ENCODE measurements around the gene GAS7.

GAS7 gene

DNA sequence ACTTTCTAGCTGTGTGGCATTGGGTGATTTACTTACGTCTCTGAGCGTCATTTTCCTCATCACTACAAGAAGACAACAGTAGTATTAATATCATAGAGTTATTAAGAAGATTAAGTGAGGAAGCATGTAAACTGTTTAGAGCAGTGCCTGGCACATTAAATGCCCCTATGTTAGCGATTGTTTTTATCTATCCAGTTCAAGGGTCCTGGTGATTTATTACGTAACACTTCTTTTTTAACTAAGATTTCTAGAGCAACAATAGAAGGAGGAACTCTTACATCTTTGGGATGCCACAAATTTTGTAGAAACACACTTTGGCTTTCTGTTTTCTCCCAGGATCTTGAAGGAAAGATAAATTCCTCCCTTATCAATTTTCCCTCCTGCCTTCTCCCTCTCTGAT is 3.3 kb upstream of the GAS7 start:
- no peak for DNase-seq

DNA sequence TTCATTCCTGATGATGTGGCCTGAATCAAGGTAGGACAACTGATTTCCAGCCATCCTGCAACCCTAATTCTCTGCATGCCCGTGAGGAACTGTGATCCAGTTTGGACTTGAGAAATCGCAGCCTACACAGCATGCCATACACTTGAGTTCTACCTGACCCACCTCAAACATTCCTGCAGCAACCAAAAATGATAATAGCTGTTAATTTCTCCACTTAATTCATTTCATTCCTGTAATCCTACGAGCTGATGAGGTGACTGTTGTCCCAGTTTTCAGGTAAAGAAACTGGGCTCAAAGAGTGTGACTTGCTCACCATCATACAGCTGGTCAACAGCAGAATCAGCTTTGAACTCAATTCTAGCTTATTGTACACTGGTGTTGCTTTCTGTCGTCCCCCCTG is 2.2 kb upstream of the GAS7 start:
- no peak for DNase-seq

DNA sequence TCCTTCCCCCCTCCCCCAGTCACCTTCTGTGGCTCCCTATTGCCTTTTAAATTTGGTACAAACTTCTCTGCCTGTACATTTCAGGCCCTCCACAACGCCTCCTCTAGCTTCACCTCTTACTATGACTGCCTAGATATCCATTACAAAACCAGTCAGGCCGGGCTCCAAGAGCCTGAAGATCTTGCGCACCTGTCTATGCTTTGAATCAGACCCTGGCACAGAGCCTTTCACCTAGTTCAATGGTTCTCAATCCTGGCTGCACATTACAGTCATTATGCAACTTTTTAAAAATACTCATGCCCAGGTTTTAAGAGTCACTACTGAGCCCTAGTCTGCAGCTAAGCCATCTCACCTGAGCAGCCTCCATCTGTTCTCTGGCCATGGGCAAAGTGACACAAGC is 1.6 kb upstream of the GAS7 start:
- no peak for DNase-seq

DNA sequence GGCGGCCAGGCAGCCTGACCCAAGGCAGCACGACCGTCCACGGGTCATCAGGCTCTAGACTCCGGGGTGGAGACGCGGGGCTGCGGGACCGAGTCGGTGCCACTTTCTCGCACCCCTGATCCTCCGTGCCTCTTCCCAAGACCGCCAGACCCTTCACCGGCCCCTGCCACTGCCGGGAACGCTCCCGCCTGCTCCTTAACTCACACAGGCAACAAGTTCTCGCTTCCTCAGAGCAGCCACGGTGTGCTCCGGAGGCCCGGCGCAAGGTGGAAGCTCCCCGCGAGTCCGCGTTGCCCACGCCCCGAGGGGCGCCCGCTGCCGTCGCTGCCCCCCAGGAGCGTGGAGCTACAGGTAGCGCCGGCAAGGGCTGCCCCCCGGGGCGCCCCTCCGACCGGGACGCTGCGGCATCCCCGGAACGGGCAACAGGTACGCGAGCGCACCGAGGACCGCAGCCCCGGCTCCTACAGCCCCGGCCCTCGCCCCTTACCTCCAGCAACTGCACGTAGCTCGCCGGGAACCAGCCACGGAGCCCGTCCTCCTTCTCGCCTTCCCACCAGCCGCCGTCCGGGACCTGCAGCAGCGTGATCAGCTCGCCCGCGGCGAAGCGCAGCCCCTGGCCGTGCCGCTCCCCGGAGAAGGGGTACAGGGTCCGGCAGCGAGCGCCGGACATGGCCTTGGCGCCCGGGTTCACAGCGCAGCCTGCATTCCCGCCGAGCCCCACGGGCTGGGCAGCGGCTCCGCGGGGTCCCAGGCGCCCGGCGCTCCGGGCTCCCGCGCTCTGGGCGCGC is 491 bp downstream of the GAS7 start:
- DNase-seq = peak in 3 of 56 donors; percentile 32 to 33 (median 32)

DNA sequence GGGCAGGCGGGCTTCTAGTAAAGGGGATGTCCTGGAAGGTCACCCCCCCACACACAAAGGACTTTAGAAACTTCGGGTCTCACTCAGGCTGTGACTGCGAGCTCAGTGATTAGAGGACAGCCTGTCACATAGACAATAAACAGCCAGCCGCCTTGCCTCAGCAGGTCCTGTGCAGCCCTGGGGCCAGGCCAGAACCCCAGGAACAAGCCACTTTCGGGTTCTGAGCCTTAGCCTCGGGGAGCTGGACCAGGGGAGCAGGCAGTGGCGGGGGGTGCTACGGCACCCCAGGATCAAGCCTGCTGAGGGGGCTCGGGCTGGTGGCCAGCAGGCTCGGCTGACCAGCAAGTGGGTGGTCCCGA is 1.1 kb downstream of the GAS7 start:
- DNase-seq = peak in 4 of 56 donors; percentile 6 to 22 (median 12)

DNA sequence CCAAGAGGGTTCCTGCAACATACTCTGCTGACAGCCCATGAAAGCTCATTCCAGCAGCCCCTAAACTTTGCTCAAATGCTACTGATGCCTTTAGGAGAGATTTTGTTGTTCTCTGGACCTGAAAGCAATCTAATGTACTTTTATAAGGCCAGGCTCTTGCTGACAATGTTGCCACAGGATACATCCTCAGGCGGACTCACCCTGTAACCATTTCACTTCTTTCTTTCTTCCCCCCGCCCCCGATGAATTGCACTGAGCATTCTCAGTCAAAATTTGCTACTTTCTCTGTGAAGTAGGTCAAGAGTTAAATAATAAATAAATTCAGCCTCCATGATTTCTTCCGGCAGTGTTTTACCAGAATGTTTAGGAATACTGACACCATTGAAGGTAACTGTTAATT is 1.5 kb downstream of the GAS7 start:
- DNase-seq = no peak

DNA sequence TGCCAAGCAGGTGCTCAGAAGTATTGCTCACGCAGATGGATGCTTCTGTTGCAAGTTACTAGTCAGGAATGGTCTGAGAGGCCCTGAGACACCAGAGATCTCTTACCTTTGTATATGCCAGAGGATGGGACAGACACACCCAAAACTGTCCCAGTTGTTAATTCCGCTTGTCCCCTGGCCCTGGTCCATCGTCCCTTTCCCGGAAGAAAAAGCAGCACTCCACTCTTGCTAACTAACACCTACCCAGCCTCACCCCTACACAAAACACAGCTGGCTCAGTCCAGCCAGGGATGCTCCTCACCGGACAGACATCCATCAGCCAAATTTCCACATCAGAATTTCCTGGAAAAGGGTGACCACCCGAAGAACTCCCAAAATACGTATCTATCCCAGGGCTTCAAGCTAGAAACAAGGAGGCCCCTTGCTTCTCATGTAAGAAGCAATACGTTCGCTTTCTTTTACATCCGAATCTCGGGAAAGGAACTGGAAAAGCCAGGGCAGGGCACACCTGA is 2.0 kb downstream of the GAS7 start:
- no peak for DNase-seq

DNA sequence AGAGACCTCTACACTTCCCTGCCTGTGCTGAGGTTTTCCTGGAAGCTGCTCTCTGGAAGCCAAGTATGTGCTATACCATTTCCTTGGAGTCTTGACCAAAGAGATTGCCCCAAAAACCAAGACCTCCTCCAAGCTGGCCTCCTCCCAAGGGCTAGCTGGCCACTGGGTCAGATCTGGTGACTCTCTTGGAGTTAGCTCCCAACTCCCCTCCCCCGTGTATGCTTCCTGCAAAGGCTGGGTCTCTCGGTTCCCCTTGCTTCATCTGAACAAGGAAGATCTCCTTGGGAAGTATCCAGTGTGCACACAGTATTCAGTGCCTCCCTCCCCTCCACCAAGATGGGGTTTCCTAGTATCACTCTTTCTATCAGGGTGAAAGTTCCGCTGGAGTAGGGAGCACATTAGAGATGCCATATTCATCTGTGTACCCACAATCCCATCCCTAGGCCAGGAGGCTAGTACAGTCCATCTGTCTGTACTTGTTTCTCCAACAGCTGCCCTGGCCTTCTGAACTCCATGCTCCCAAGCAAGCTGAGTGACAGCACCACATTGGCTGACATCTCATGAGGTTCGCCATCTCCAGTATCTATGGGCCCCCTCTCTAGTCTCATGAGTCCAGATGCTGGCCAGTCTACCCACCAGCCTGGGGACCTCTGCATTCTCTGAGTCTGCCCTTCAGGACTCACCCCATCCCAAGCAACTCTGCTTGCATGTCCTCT is 3.2 kb downstream of the GAS7 start:
- no peak for DNase-seq

DNA sequence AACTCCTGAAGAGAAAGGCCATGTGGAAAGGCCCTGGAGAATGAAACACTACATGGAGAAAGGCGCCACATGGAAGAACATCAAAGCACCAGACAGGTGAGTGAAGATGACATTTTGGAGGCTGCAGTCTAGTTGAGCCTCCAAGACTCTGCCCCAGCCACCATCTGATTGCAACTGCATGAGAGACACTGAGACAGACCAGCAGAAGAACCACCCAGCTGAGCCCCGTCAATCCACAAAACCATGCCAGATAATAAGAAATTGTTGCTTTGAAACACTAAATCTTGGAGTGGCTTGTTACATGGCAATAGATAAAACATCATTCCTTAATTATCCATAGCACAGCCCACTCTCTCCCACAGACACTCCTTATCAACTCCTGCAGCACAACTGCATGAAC is 4.8 kb downstream of the GAS7 start:
- DNase-seq = no peak

DNA sequence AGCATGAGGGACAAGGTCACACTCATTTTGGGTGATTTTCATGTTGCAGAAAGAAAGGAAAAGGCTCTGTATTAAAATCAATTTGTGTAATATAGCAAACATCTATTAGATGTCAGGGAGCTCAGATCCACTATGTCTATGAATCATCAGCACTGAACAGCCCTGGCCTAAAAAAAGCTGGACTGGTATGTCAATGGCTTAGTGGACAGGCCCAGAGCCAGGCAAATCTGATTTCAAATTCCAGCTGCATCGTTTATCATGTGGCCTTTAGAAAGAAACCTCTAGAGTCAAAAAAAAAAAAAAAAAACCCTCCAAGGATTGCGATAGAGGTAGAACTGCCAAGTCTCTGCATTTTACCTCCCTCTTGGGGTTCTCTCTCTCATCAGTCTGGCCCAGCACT is 5.4 kb downstream of the GAS7 start:
- no peak for DNase-seq

DNA sequence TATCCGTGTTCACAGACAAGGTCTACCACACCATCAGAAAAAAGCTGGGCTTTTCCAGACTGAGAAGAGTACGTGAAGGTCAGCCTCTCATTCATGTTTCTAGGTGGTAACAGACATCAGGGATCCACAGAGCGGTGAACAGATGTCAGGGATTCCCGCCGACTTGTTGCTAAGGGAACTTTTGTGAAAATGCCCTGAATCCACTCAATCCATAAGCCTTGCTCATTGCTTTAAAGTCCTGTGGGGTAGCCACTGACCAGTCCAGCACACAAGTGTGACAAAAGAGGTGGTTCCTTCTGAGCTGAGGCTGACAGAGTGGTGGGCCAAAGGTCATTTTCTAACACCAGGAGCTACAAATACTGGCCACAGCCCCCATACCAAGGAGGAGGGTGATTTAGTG is 5.9 kb downstream of the GAS7 start:
- no peak for DNase-seq

DNA sequence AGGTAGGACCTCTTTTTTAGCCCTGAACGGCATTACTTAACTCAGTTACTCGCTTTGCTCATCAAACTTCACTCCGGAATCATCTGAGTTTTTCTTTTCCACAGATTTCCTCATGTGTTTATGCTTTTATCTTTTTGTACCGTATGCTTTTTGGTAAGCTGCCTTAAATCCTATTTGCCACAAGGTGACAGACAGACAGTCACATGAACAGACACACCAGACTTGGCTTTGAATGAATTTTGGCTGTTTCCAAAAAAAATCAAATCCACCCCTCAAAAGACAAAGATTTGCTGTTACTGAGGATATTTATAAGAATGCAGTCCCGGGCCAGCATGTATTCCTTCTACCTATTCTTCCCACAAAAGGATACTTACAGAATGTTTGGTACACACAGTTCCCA is 10.9 kb downstream of the GAS7 start:
- DNase-seq = no peak

DNA sequence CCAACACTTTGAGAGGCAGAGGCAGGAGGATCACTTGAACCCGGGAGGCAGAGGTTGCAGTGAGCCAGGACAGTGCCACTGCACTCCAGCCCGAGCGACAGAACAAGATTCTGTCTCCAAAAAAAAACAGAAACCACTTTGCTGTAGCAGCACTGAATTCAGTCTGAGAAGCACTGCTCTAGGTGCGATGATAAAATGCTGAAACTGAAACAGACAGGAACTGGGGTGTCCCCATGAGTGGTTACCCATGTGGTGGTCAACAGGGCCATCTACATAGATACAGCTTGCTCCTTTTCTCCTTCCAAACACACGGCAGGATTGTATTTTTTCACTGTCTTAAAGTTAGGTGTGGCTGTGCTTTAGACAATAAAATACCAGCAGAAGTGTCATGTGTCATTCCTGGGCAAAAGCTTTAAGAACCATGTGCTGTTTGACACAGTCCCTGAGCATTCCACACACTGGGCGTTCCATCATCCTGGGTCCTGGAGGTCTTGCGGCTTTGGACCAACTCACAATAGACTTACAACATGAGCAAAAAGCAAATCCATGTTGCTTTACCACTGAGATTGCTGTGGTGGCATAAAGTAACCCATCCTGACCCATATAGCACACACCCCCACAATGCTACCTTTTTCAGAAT is 11.5 kb downstream of the GAS7 start:
- DNase-seq = no peak

DNA sequence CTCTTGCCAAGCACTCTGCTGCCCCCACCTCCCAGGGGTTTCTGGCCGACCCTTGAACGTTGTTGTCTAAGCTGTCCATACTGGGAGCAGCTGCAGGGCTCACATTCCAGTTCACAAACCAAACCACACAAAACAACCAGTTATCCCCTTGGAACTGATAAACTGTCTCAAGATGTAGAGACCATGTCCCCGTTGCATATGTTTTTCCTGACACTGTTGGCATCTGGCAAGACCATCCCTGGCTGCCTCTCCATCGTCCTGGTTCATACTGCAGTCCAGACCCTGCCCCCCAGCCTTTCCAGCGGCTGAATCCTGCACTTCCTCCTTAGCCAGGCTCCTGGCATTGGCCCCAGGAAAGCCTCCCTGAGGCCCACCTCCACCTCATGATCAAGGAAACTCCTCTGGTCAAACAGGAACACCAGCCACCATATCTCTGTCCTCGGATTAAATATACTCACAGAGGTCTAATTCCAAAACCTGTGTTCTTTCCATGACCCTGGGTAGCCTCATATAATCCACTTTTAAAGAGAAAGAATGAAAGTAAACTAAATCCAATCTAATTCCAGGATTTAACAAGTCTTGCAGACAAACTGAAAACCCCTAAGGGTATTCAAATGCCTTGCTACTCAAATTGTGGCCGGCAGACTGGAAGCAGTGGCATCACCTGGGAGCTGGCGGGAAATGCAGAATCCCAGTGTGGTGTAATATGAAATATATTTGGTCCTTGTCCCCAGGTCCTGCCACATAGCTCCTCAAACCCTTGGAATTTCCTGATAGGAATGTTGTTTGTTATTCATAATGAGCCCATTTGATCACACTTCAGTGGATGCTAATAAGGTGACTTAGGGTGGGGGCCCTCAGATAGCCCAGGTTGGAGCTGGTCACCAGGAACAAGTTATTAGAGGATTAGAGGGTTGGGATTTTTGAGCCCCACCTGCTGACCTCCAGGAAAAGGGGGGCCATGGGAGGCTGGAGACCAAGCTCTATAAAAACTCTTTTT is 14.2 kb downstream of the GAS7 start:
- no peak for DNase-seq

DNA sequence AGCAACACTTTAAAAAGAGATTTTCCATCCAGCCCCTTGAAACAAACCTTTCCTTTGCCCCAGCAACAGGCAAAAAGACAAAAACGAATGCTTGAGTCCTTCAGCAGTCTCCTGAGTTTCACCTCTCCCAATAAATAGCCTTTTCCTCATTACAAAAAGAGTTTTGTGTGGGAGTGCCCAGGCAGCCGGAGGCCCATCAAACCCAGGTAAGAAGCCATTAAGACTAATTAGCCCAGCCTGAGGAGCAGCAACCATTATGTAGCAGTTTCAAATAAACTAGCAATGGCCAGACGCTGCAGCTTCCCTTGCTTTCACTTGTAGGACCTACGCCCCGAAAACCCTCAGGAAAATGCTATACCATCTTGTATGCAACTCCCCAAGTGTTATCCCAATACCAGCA is 15.6 kb downstream of the GAS7 start:
- DNase-seq = no peak

DNA sequence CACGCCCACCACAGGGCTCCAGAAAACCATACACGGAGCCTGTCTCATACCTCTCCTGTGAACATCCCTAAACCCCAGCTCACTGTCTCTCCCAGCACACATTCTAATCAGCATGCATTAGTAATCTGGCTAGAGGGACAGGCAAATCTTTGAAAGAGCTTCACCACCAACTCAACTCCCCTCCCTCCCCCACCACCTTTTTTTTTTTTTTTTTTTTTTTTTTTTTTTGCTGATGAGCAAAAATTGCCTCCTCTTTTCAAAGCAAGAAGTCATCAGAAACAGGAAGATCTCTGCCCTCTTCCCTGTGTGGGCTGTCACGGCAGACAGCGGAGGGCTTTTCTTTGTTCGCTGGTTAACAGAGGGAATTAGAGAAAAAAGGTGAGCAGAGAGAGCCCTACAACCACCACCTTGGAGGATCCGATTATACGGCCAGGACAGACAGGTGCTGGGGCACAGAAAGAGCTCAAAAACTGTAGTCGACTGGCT is 19.9 kb downstream of the GAS7 start:
- DNase-seq = no peak

DNA sequence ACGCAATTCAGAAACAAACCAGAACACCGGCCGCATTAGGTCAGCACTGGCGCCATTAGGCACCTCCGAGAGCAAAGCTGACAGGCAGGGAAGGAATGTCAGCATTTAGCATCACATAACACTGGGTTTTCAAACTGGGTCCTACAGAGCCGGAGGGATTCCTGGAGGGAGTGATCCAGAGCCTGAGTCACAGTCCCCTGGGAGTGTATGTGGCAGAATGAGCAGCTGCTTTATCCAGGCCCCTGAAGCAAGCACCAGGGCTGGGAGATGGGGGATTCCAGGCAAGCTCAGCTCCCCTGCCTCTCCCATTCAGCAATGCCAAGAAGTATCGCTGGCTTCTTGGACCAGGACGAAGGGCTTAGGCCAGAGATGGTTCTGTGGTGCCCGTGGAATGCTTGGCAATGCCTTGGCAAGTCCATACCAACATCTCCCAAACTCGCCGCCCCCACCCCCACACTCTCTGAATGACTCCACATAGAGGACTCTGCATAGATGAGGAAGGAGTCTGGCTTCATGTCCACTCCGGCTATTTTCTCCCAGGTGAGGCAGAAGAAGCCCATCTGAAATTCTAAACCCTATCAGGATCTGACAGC is 20.4 kb downstream of the GAS7 start:
- peak in 1 of 56 donors; percentile 4 for DNase-seq

DNA sequence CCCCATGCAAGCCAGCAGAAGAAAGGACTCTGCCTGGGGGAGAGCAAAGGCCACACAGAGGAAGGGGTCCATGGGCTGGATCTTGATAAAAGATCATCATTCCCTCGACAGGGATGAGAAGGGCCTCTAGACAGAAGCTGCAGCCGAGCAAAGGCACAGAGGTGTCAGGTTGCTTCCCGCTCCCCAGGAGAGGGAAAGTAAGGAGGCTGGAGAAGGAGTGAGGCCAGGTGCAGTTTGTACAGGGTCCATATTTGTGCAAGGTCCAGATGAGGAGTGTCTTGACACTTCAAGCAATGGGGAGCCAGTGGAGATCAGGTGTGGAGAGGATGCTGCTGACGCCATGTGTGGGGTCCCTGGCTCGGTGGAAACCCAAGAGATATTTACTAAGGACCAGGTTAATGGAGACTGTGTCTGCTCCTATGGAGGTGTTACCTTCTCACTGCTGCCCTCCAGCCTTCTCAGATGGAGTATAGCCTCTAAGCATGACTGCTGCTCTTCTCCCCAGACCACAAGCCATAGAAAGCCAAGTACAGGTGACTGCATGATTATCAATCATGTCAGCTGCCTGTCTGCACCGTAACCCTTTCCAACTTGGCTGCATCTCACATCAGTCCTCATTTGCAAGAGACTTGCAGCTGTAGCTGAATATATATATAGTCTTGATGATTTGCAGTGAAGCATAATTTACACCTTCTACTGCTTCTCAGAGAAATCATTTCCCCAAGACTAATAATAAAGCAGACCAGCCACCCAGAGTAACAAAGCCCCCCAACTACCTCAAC is 21.1 kb downstream of the GAS7 start:
- DNase-seq = no peak

DNA sequence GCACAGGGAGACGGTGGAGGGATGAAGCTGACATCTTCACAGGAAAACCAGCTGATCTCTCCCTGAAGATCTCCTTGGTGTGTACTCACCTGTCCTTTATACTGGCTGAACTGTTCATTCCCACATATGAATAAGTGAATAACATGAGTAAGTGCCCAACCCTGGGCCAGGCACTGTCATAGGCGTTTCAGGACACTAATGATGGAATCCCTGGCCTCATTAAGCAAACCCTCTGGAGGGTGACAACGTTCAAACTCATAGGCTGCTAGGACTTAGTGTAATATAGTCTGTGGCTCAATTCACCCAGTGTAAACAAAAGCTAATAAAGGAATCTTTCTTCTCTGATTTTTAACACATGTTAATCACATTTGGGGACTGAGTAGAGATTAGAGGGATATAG is 24.5 kb downstream of the GAS7 start:
- no peak for DNase-seq

DNA sequence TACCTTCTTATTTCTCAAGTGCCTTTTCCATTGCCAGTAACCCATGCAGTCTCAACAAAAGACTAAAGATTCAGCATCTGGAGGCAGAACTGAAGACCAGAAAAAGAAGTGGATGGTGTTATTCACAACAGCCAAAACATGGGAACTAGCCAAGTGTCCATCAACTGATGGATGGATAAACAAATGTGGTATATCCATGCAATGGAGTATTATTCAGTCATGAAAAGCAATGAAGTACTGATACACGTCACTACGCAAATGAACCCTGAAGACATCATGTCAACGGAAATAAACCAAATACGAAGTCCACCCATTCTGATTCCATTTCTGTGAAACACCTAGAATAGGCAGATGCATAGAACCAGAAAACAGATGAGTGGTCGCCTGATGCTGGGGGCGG is 25.6 kb downstream of the GAS7 start:
- no peak for DNase-seq
